Activated naive CD4-positive, alpha-beta T cell treated with anti-CD3 and anti-CD28 coated beads, Interleukin-2, amount 50 U/mL, for 24 hours (primary cell): ENCODE results near the gene CRTAC1.

Source experiments
- H3K27ac Mint-ChIP-seq: one replicate; pipeline ENCODE4 v1.8.0; 2021; ENCODE audit warnings: mild to moderate bottlenecking, mixed read lengths
- H3K27me3 Mint-ChIP-seq: one replicate; pipeline ENCODE4 v1.8.0; 2021; ENCODE audit warnings: mixed read lengths
- H3K36me3 Mint-ChIP-seq: one replicate; pipeline ENCODE4 v1.8.0; 2021; ENCODE audit warnings: mixed read lengths
- H3K4me1 Mint-ChIP-seq: one replicate; pipeline ENCODE4 v1.8.0; 2021; ENCODE audit warnings: mixed read lengths
- H3K4me3 Mint-ChIP-seq: one replicate; pipeline ENCODE4 v1.8.0; 2021; ENCODE audit warnings: mild to moderate bottlenecking, mixed read lengths
- H3K9me3 Mint-ChIP-seq: one replicate; pipeline ENCODE4 v1.8.0; 2021; ENCODE audit warnings: mixed read lengths

Gene CRTAC1

DNA sequence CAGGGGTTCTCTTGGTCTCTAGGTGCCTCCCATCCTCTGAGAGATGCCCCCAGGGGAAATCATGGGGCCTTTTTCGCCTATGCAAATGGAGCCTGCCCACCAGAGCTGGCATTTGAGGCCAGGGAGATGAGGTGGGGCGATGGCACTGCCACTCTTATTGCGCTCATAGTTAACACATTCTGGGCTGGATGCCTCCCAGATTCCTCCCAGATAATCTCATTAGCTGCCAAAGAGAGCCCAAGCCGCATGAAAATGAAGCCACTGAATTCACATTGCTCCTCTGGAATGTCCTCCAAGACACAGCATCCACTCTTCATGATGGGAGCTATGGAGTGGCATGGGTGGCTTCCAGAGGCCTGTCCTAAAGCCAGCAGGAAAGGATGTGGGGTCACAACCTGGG lies 119.8 kb downstream of the CRTAC1 start:
- H3K36me3 Mint-ChIP-seq: no peaks in the 10 kb centered on the region
- no peak overlapping the region for H3K4me3 Mint-ChIP-seq
- H3K27ac Mint-ChIP-seq: no peak overlapping the region
- H3K4me1 Mint-ChIP-seq: peaks cover 5% of the 10 kb centered on the region
- H3K27me3 Mint-ChIP-seq: peaks cover 2% of the 10 kb centered on the region
- H3K9me3 Mint-ChIP-seq: no peaks in the 10 kb centered on the region

DNA sequence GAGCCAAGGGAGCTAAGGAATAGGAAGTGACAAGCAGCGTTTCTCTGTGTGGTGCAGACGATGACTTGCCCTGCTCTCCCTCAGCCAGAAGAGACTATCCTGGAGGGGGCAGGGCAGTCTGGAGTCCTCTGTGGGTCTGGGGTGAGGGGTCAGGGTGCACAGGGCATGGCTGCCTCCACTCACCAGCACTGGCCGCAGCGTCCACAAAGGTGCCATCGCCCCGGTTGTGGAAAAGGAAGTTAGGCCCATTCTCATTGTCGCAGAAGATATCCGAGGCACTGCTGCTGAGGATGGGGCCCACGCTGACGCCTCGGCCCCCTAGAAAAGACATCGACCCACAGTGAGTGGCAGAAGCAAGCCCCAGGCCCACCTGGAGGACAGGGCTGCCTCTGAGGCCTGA lies 122.6 kb downstream of the CRTAC1 start:
- Mint-ChIP-seq H3K4me1 (no peaks in the 10 kb centered on the region), H3K9me3 (no peaks in the 10 kb centered on the region), H3K27ac (no peak overlapping the region), H3K27me3 (peaks cover 6% of the 10 kb centered on the region), H3K36me3 (no peaks in the 10 kb centered on the region), H3K4me3 (no peak overlapping the region)

DNA sequence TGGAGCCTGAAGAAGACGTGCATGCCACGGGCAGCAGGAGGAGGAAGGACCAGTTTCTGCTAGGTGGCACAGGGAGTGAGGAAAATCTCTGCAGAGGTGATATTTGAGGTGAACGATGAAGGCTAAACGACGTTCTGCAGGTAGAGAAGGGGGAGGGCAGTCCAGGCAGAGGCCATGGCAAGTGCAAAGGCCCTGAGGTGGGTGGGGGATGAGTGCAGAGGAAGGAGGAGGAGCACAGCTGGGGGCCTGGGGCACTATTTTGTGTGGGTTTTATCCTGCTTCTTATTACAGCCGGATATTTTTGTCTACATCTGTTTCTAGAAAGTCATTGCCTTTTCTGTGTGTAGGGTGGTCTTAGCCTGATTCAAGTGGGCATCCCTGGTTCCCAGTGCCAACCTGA lies 123.2 kb downstream of the CRTAC1 start:
- H3K9me3 Mint-ChIP-seq: no peaks in the 10 kb centered on the region
- H3K4me3 Mint-ChIP-seq: no peak overlapping the region
- peaks cover 6% of the 10 kb centered on the region for H3K27me3 Mint-ChIP-seq
- H3K36me3 Mint-ChIP-seq: no peaks in the 10 kb centered on the region
- no peak overlapping the region for H3K27ac Mint-ChIP-seq
- no peaks in the 10 kb centered on the region for H3K4me1 Mint-ChIP-seq

DNA sequence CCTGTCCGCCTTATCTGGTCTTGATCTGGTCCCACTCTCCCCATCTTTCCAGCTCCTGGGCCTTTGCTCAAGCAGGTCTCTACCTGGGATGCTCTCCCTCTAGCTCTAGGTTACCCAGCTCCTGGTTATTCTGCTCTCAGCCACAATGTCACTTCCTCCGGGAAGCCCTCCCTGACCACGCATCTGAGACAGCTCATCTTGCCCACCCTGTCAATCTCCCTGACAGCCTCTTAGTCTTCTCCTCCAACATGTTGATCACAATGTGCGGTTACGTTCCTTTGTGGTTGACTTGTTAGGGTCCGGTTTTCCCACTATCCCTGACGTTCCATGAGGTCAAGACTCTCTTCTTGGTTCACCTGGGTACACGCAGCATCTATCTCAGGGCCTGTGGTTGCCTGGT lies 125.1 kb downstream of the CRTAC1 start:
- Mint-ChIP-seq H3K4me3 (no peak overlapping the region), H3K27me3 (peaks cover 10% of the 10 kb centered on the region), H3K9me3 (no peaks in the 10 kb centered on the region), H3K27ac (no peak overlapping the region), H3K36me3 (no peaks in the 10 kb centered on the region), H3K4me1 (no peaks in the 10 kb centered on the region)

DNA sequence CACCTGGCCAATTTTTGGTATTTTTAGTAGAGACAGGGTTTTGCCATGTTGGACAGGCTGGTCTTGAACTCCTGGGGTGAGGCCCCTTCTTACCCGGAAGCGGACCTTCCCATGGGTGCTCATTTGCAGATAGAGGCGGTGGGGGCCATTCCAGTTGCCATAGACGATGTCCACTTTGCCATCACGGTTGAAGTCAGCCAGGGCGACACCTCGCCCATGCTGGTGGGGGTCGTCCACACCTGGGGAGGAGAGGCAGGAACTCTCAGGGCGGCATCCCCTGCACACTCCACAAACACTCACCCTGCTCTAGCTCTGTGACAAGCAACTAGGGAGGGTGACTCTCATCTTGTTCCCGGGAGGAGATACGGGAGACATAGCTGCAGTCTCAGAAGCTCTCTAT lies 125.8 kb downstream of the CRTAC1 start:
- no peaks in the 10 kb centered on the region for H3K9me3 Mint-ChIP-seq
- no peaks in the 10 kb centered on the region for H3K36me3 Mint-ChIP-seq
- no peak overlapping the region for H3K4me3 Mint-ChIP-seq
- H3K4me1 Mint-ChIP-seq: no peaks in the 10 kb centered on the region
- H3K27ac Mint-ChIP-seq: no peak overlapping the region
- H3K27me3 Mint-ChIP-seq: peaks cover 10% of the 10 kb centered on the region

DNA sequence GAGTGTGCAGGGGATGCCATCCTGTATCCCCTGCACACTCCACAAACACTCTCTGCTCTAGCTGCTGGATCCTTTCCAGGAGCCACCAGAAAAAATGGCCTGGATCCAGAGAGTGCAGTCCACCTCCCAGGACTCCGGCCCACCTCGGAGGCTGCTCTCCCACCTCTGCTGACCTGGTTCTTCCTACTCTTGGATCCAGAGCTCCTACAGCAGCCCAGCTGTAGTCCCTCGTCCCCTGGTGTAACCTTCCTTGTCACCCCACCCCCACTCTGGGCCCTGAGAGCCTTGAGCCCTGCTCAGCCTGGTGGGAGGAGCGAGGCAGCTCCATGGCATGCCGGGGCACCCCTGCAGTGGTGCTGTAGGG lies 126.4 kb downstream of the CRTAC1 start:
- H3K9me3 Mint-ChIP-seq: no peaks in the 10 kb centered on the region
- no peaks in the 10 kb centered on the region for H3K36me3 Mint-ChIP-seq
- no peak overlapping the region for H3K4me3 Mint-ChIP-seq
- no peak overlapping the region for H3K27ac Mint-ChIP-seq
- no peaks in the 10 kb centered on the region for H3K4me1 Mint-ChIP-seq
- peaks cover 10% of the 10 kb centered on the region for H3K27me3 Mint-ChIP-seq

DNA sequence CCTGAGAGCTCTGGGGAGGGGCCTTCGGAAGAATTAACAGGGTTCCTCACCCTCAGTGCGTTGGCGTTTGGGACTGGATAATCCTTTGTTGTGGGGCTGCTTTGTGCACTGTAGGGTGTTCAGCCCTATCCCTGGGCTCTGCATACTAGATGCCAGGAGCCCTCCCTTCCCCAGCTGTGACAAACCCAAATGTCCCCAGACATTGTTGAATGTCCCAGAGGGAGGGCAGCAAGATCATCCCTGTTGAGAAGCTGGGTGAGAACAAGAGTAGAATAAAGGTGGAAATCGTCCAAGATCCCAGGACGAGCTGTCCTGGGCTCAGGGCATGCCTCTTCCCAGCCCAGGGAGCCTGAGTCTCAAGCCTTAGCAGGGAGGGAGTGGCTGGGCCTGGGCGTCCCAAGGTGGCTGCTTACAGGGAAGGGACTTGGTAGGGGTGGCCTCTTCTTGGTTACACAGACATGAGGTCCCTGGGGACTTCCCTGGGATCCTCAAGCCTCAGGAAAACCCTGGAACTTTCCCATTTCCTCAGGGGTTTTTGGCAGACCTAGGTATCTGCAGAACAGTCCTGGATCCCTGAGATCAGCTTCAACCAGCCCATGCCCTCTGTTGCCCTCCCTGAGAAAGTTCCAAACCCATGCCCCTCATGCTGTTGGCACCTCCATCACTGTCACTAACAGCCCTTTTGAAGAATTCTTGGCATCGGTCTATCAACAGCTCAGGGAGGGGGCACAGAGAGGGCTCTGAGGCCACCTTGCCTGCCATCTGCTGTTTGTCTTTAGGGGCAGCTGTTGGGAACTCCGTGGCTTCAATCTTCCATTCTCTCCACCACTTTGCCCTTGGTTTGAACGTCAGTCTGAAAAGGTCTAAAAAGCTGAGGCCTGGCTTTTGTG lies 127.0 kb downstream of the CRTAC1 start:
- Mint-ChIP-seq H3K27ac (peak overlapping the region; percentile 55), H3K27me3 (peaks cover 10% of the 10 kb centered on the region), H3K4me3 (no peak overlapping the region), H3K36me3 (no peaks in the 10 kb centered on the region), H3K9me3 (no peaks in the 10 kb centered on the region), H3K4me1 (no peaks in the 10 kb centered on the region)

DNA sequence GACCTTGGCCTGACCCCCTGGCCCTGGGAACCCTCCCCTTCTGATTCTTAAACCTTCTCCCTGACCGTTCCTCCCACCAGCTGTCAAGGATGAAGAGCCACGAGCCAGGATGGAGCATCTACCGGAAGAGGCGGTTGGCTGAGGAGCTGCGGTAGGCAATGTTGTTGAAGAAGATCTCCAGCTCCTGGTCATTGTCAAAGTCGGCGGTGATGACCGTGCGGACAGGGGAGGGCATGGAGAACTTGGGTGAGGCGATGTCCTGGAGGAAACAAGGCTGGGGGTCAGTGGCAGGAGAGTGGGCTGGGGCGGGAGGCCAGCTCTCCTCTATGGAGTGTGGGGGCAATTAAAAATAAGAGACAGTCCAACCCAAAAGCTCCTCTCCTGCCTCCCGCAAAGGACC lies 129.0 kb downstream of the CRTAC1 start:
- H3K9me3 Mint-ChIP-seq: no peaks in the 10 kb centered on the region
- no peak overlapping the region for H3K27ac Mint-ChIP-seq
- H3K36me3 Mint-ChIP-seq: no peaks in the 10 kb centered on the region
- H3K4me3 Mint-ChIP-seq: no peak overlapping the region
- peaks cover 9% of the 10 kb centered on the region for H3K27me3 Mint-ChIP-seq
- no peaks in the 10 kb centered on the region for H3K4me1 Mint-ChIP-seq

DNA sequence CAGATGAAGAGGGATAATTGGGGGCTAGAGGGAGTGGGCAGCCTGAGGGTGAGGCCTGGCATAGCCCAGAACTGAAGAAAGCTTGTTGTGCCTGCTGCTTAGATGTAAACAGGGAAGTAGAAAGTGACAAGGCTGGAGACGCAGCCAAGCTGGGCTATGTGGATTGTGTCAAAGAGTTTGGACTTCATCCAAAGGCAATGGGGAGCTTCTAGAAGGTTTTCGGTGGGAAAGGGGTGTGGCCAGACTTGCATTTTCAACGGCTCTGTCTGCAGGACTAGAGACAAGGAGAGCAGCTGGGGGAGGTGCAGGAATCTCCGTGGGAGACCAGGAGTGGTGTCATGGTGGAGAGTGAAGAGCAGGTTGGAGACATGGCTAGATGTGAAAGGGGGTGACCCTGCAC lies 132.0 kb downstream of the CRTAC1 start:
- no peak overlapping the region for H3K27ac Mint-ChIP-seq
- H3K4me1 Mint-ChIP-seq: no peaks in the 10 kb centered on the region
- H3K36me3 Mint-ChIP-seq: no peaks in the 10 kb centered on the region
- no peak overlapping the region for H3K4me3 Mint-ChIP-seq
- H3K9me3 Mint-ChIP-seq: no peaks in the 10 kb centered on the region
- peaks cover 6% of the 10 kb centered on the region for H3K27me3 Mint-ChIP-seq

DNA sequence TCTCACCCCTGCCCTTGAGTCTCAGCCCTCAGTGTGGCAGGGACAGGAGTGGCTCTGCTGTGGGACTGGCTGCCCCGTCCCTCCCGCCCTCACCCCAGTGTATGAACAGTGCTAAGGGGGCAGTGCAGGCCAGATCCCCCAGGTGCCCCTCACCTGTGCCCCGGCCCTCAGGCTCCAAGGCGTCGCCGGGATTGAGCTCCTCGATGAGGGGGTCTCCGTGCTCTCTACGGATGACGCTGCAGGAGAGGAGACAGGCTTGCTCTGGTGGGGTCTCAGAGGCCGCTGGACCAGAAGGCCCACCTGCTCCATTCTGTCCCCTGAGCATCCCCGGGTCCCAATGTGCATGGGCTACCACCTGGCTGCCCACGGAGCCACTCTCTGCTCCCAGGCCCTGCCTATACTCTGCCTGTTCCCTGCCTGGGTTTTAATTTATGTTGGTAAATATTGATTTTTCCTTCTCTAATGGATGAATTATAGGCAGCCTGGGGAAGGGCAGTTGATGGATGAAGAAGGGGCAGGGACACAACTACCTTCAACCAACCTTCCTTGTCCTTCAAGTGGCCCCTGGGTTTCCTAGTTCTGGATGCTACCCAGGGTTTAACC lies 133.6 kb downstream of the CRTAC1 start:
- Mint-ChIP-seq H3K9me3 (no peaks in the 10 kb centered on the region), H3K4me1 (no peaks in the 10 kb centered on the region), H3K36me3 (no peaks in the 10 kb centered on the region), H3K27ac (no peak overlapping the region), H3K27me3 (peaks cover 4% of the 10 kb centered on the region), H3K4me3 (no peak overlapping the region)

DNA sequence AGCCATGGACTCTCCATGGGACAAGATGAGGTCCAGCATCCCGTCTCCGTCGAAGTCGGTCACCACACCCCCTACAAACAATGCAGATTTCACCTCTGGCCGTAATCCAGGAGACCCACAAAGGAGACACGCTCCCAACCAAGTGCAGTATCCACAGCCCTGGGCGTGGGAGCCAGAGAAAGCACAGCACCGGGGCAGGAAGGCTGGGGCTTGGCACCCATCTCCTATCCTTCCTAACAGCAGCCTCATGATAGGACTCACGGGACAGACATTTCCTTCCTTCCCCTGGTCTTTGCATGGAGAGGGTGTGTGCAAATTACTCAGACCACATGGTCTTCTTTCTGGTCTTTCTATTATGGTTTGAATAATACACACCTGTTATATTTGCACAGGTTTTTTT lies 134.5 kb downstream of the CRTAC1 start:
- Mint-ChIP-seq H3K27me3 (no peaks in the 10 kb centered on the region), H3K9me3 (no peaks in the 10 kb centered on the region), H3K4me3 (no peak overlapping the region), H3K4me1 (no peaks in the 10 kb centered on the region), H3K27ac (no peak overlapping the region), H3K36me3 (no peaks in the 10 kb centered on the region)

DNA sequence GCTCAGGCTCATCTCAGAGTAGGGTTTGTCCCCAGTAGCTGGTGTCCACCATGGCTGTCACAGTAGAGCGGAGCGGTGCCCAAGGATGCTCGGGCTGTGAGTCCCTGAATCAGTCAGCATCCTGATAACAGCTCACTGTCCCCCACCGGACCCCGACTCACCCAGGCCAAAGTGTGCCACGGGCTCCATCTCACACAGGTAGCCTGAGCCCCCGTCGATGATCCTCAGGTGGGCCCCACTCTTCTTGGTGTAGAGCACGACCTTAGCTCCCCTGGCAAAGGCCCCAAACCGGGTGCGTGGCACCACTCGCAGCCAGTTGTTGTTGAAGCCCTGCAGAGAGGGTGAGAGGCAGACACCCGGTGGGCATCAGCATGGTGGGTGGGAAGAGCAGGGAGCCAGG lies 135.3 kb downstream of the CRTAC1 start:
- no peak overlapping the region for H3K4me3 Mint-ChIP-seq
- no peaks in the 10 kb centered on the region for H3K9me3 Mint-ChIP-seq
- no peak overlapping the region for H3K27ac Mint-ChIP-seq
- H3K4me1 Mint-ChIP-seq: no peaks in the 10 kb centered on the region
- no peaks in the 10 kb centered on the region for H3K27me3 Mint-ChIP-seq
- H3K36me3 Mint-ChIP-seq: no peaks in the 10 kb centered on the region

DNA sequence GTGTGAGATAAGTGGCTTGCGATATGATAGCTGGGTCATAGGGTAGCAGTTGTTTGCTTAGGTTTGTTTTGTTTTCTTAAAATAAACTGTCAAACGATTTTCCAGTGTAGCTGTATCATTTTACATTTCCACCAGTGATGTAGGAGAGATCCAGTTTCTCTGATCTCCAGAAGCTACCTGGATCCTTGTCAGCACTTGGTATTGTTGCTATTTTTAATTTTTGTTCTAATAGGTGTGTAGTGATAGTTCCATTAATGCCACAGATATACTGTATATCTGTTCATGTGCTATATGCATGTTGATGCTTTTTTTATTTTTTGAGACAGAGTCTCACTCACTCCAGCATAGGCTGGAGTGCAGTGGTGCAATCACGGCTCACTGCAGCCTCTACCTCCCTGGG lies 136.3 kb downstream of the CRTAC1 start:
- Mint-ChIP-seq H3K27me3 (no peaks in the 10 kb centered on the region), H3K4me1 (no peaks in the 10 kb centered on the region), H3K36me3 (no peaks in the 10 kb centered on the region), H3K4me3 (no peak overlapping the region), H3K27ac (no peak overlapping the region), H3K9me3 (no peaks in the 10 kb centered on the region)

DNA sequence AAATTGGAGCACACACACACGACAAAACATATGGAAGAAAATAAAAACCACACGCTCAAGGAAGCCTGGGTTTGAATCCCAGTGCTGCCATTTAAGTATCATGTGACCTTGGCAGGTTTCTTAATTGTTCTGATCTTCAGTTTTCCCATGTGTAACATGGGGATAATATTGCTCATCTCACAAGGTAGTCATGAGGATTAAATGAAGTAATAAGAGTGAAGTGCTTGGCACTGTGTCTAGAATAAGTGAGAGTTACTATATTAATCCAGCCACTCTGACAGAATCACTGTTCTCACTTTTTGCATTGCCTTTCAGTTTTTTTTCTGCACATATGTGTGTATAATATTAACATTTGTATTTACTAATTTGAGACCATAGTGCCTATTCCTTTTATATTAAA lies 137.5 kb downstream of the CRTAC1 start:
- no peak overlapping the region for H3K4me3 Mint-ChIP-seq
- H3K9me3 Mint-ChIP-seq: no peaks in the 10 kb centered on the region
- H3K4me1 Mint-ChIP-seq: no peaks in the 10 kb centered on the region
- H3K36me3 Mint-ChIP-seq: no peaks in the 10 kb centered on the region
- no peak overlapping the region for H3K27ac Mint-ChIP-seq
- H3K27me3 Mint-ChIP-seq: no peaks in the 10 kb centered on the region

DNA sequence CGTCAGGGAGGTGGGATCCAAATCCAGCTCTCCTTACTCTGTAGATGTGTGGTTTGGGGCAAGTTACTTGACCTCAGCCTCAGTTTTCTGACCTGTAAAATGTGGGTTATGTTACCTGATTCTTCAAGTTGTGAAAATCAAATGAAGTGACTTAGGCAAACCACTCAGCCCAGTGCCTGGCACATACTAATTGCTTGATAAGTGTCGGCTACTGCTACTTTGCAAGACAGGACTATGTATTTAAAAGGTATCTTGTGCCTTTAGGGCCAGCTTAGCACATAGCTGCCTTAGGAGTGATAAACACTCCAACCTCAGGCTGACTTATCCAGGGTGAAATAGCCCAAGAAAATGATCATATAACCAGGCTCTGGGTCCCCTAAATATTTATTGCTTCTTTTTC lies 137.9 kb downstream of the CRTAC1 start:
- H3K27ac Mint-ChIP-seq: no peak overlapping the region
- H3K9me3 Mint-ChIP-seq: no peaks in the 10 kb centered on the region
- no peaks in the 10 kb centered on the region for H3K4me1 Mint-ChIP-seq
- H3K36me3 Mint-ChIP-seq: no peaks in the 10 kb centered on the region
- no peak overlapping the region for H3K4me3 Mint-ChIP-seq
- H3K27me3 Mint-ChIP-seq: no peaks in the 10 kb centered on the region

DNA sequence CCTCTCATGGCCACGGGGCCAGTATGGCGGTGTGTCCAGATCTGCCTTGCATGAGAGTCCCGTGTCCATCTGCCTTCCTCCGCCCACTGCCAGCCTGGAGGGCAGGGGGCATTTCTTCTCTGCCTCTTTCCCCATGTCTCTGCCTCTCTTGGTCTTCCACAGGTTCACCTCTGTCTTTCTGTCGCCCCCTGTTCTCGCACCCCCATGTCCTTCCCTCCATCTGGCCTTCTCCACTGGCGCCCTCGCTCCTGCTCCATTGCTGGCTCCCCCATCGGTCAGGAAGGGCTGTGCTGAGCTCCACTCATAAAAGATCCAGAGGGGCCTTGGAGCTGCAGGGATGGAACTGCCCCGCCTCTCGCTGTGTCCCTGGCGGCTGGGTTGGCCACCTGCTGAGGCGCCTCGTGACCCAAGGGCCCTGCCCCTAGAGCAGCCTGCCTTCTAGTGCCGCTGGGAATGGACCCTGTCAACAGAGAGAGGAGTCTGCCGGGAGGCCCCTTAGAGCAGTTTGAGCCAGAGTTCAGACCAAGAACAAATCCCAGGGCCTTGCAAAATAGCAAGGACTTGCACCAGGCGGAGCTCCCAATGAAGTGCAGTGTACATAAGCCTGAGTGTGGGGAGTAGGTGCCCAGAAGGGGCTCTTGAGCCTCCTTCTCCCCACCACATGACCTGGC lies 138.8 kb downstream of the CRTAC1 start:
- no peaks in the 10 kb centered on the region for H3K27me3 Mint-ChIP-seq
- H3K4me3 Mint-ChIP-seq: no peak overlapping the region
- H3K4me1 Mint-ChIP-seq: no peaks in the 10 kb centered on the region
- H3K36me3 Mint-ChIP-seq: no peaks in the 10 kb centered on the region
- no peak overlapping the region for H3K27ac Mint-ChIP-seq
- no peaks in the 10 kb centered on the region for H3K9me3 Mint-ChIP-seq
